ENCODE measurements around the gene MID2. TPM values are rescaled to one million over a fixed set of nuclear protein-coding genes. Genes with fewer than 3 reads are reported as not detected.
"Not testable (repeated sequence)": the region's sequence is repeated elsewhere in the genome, so short reads cannot be mapped to it uniquely, and the experiment has no call there.

The MID2 gene
- total RNA-seq, 4 donors from 2014 or later, result 18.7 to 37.9 (median 26.5) TPM

DNA sequence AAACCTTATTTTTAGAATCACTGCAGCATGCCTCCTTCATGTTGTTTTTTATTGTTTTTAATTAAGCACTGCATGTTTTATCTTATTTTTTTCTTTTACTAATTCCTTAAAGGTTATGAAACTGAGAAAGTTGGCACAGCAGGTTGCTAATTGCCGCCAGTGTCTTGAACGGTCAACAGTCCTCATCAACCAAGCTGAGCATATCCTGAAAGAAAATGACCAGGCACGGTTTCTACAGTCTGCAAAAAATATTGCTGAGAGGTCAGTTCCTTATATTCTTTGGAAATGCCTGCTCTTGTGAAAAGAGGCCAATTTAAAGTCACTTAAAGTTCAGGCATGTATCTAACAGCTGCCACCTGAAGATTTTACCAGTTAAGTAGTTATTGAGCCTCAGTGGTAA lies 79.7 kb downstream of the MID2 start:
- no peak for ATAC-seq (ENCODE audit: low FRiP score)
- DNase-seq (ENCODE audit: low spot score), result no peak
- TF ChIP-seq, protein P1, sequence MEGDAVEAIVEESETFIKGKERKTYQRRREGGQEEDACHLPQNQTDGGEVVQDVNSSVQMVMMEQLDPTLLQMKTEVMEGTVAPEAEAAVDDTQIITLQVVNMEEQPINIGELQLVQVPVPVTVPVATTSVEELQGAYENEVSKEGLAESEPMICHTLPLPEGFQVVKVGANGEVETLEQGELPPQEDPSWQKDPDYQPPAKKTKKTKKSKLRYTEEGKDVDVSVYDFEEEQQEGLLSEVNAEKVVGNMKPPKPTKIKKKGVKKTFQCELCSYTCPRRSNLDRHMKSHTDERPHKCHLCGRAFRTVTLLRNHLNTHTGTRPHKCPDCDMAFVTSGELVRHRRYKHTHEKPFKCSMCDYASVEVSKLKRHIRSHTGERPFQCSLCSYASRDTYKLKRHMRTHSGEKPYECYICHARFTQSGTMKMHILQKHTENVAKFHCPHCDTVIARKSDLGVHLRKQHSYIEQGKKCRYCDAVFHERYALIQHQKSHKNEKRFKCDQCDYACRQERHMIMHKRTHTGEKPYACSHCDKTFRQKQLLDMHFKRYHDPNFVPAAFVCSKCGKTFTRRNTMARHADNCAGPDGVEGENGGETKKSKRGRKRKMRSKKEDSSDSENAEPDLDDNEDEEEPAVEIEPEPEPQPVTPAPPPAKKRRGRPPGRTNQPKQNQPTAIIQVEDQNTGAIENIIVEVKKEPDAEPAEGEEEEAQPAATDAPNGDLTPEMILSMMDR (IDR thresholded peaks at IDR 0.05), result no peak

DNA sequence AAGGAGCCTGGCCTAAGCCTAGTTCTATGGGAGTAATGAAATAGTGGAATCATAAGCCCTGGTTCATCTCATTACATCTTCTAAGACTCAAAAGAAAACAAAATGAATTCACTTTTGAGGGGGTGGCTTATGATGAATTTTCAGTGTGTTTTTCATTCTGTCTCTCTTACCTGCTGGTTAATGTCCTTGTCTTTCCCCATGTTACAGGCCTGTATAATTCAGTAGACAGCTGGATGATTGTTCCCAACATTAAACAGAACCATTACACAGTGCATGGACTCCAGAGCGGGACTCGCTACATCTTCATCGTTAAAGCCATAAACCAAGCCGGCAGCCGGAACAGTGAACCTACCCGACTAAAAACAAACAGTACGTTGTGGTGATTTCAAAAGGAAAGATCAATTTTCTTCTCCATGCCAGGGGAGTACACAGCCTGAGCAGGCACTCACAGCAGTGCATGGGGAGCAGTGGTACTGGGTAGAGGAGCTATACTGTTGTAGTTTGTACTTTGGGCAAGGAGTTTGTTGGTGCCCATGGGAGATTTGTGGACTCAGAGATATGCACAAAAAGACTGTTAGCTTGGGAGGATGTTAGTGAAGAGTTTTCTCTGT lies 98.6 kb downstream of the MID2 start:
- no peak for ATAC-seq (ENCODE audit: low FRiP score)
- TF ChIP-seq, protein P1 (IDR thresholded peaks at IDR 0.05), result no peak
- no peak for DNase-seq (ENCODE audit: low spot score)

DNA sequence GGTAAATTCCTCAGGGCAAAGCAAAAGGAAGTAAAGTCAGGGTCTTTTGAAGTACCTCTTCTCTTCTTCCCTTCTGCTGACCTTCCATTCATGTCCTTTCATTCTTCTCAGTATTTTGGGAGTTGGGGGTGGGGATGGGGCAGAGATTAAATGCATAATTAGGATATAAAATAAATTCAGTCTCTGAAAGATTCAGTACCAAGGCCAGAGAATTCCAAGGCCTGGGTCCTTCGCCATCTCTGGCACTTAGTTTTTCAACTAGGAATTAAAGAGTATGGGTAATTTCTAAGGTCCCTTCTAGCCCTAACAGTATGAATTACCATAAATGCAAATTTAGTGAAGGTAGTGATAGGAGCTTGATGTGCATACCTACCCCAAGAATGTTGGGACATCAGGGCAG lies 108.6 kb downstream of the MID2 start:
- DNase-seq (ENCODE audit: low spot score), result no peak
- ATAC-seq (ENCODE audit: low FRiP score), result no peak
- TF ChIP-seq, protein P1 (IDR thresholded peaks at IDR 0.05), result no peak

DNA sequence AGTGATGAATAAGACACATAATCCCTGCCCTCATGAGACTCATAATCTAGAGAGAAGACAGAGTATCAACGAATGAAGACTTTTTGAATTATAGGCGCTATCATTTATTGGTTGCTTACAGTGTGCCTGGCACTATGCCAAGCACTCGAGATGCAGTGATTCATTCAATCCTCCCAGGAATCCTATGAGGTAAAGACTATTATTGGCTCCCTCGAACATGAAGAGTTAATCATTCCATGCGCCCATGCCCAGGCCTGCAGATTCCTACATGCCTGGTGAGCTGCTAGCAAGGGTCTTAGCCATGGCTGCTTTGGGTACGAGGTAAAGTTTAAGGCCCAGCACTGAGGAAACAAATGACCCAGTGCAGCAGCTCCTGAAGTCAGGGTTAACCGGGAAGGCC lies 109.5 kb downstream of the MID2 start:
- TF ChIP-seq, protein P1 (IDR thresholded peaks at IDR 0.05), result no peak
- ATAC-seq (ENCODE audit: low FRiP score), result no peak
- no peak for DNase-seq (ENCODE audit: low spot score)

GRCh38 chrX:107935664-107936433 lies 110.2 kb downstream of the MID2 start:
- ATAC-seq (ENCODE audit: low FRiP score), result peak; percentile 31
- TF ChIP-seq, protein P1 (IDR thresholded peaks at IDR 0.05), result no peak
- no peak for DNase-seq (ENCODE audit: low spot score)

DNA sequence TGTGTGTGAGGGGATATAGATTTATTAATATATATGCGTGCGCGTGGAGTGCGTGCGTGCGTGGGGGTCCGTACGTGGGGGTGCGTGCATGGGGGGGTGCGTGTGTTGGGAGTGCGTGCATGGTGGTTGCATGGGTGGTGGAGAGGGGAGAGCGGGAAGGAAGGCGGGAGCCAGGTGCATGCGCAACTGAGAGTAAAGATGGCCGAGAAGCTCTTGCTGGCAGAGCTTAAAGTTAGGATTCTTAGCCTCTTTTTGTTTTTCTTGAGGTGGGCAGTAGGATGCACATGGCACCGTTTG lies 110.7 kb downstream of the MID2 start:
- TF ChIP-seq, protein P1 (IDR thresholded peaks at IDR 0.05), result no peak
- no peak for ATAC-seq (ENCODE audit: low FRiP score)
- no peak for DNase-seq (ENCODE audit: low spot score)

GRCh38 chrX:107940095-107940494 lies 114.4 kb downstream of the MID2 start:
- TF ChIP-seq, protein P1 (IDR thresholded peaks at IDR 0.05), result no peak
- DNase-seq (ENCODE audit: low spot score) (no peak), ATAC-seq (ENCODE audit: low FRiP score) (no peak)

- ATAC-seq (ENCODE audit: low FRiP score); DNase-seq (ENCODE audit: low spot score): not testable (repeated sequence)
Measured at GRCh38 chrX:107955337-107955736, 129.7 kb downstream of the MID2 start.
